Stimulated activated CD4-positive, alpha-beta T cell treated with anti-CD3 and anti-CD28 coated beads, Interleukin-15, amount 100 ng/mL, for 48 hours (primary cell): Measurements from ENCODE around the gene FGF14.
"Not testable (repeated sequence)": the region's sequence is repeated elsewhere in the genome, so short reads cannot be mapped to it uniquely, and the experiment has no call there.

ENCODE experiments used
- DNase-seq, 2 donors: peaks; one replicate each; pipeline ENCODE4 v3.0.0-alpha.2; 2020; ENCODE audit warnings: low read depth in 2 of 2

The FGF14 gene

GRCh38 chr13:101868585-101869469 lies 533.0 kb downstream of the FGF14 start:
- DNase-seq: no peak

GRCh38 chr13:101866889-101867581 lies 534.8 kb downstream of the FGF14 start:
- no peak for DNase-seq

GRCh38 chr13:101858860-101859259 lies 543.0 kb downstream of the FGF14 start:
- DNase-seq: no peak

- no peak for DNase-seq
Measured at GRCh38 chr13:101846701-101847100, 555.1 kb downstream of the FGF14 start.

GRCh38 chr13:101846249-101846648 lies 555.6 kb downstream of the FGF14 start:
- no peak for DNase-seq

GRCh38 chr13:101845245-101846020 lies 556.4 kb downstream of the FGF14 start:
- no peak for DNase-seq

GRCh38 chr13:101841698-101842097 lies 560.1 kb downstream of the FGF14 start:
- DNase-seq: no peak

- no peak for DNase-seq
Measured at GRCh38 chr13:101838323-101838722, 563.5 kb downstream of the FGF14 start.

GRCh38 chr13:101837778-101838177 lies 564.1 kb downstream of the FGF14 start:
- DNase-seq: not testable (repeated sequence)

GRCh38 chr13:101837288-101837687 lies 564.6 kb downstream of the FGF14 start:
- no peak for DNase-seq

- no peak for DNase-seq
Measured at GRCh38 chr13:101835920-101836319, 565.9 kb downstream of the FGF14 start.

- no peak for DNase-seq
Measured at GRCh38 chr13:101833671-101834070, 568.2 kb downstream of the FGF14 start.

- DNase-seq: no peak
Measured at GRCh38 chr13:101830035-101830434, 571.8 kb downstream of the FGF14 start.

GRCh38 chr13:101829484-101829883 lies 572.4 kb downstream of the FGF14 start:
- no peak for DNase-seq

GRCh38 chr13:101828119-101828518 lies 573.7 kb downstream of the FGF14 start:
- DNase-seq: no peak

GRCh38 chr13:101817898-101818297 lies 584.0 kb downstream of the FGF14 start:
- DNase-seq: no peak

- no peak for DNase-seq
Measured at GRCh38 chr13:101811881-101812280, 590.0 kb downstream of the FGF14 start.

- DNase-seq: no peak
Measured at GRCh38 chr13:101811284-101811839, 590.5 kb downstream of the FGF14 start.

- no peak for DNase-seq
Measured at GRCh38 chr13:101799196-101799595, 602.7 kb downstream of the FGF14 start.

- no peak for DNase-seq
Measured at GRCh38 chr13:101798437-101798836, 603.4 kb downstream of the FGF14 start.

GRCh38 chr13:101795460-101795859 lies 606.4 kb downstream of the FGF14 start:
- DNase-seq: no peak

- DNase-seq: no peak
Measured at GRCh38 chr13:101795025-101795424, 606.8 kb downstream of the FGF14 start.
